Measurements from ENCODE around the gene BICRA. TPM values are rescaled to one million over a fixed set of nuclear protein-coding genes. Genes with fewer than 3 reads are reported as not detected.

The BICRA gene
- total RNA-seq, 1 experiment from 2014 or later: 23.1 TPM

DNA sequence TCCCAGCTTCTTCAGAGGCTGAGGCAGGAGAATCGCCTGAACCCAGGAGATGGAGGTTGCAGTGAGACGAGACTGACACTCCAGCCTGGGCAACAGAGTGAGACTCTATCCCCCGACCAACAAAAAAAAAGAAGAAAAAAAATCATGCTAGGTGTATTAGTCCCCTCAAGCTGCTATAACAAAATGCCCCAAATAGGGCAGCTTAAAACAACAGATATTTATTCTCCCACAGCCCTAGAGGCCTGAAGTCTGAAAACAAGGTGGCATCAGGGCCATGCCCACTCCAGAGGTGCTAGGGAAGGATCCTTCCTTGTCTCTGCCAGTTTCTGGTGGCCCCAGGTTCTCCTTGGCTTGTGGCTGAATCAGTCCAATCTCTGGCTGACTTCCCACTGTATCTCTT lies 95.7 kb downstream of the BICRA start:
- Histone ChIP-seq H3K27ac (ENCODE audit: low read depth, low read length, poor library complexity, severe bottlenecking) (no peak overlapping the region), H3K9me3 (ENCODE audit: low read depth, low read length, poor library complexity, severe bottlenecking) (no peaks in the 10 kb centered on the region), H3K27me3 (replicated peaks; ENCODE audit: insufficient read depth, low read depth, low read length, poor library complexity) (no peaks in the 10 kb centered on the region), H3K4me3 (ENCODE audit: low read depth, low read length, poor library complexity, severe bottlenecking) (no peak overlapping the region), H3K4me1 (ENCODE audit: insufficient read depth, low read length, poor library complexity, severe bottlenecking) (peaks cover 24% of the 10 kb centered on the region), H3K36me3 (ENCODE audit: insufficient read depth, low read length, poor library complexity, severe bottlenecking) (peaks cover 4% of the 10 kb centered on the region)
- intact Hi-C loops (cut with micrococcal nuclease; ENCODE audit: unreplicated experiment): loop anchor here (5.0 kb wide), 1 partner anchor 407 kb away; no protein-coding TSS in a partner anchor
- BruUV-seq (replicated peaks): no TSS peak
- TF ChIP-seq EZH2 (IDR thresholded peaks at IDR 0.05; ENCODE audit: borderline replicate concordance, low read depth, low read length, poor library complexity, severe bottlenecking) (no peak), CTCF (conservative IDR thresholded peaks at IDR 0.05; ENCODE audit: low read depth, low read length) (no peak)
- no peak for DNase-seq (ENCODE audit: low spot score)
- ChIA-PET CTCF (interaction anchor here (1.4 to 2.0 kb wide), 2 partner anchors 9 to 268 kb away, joined by 3 to 7 read pairs; partner anchors contain the start of gene EHD2), POLR2A (ENCODE audit: low non-redundant PET) (interaction anchor here (0.6 kb wide), 1 partner anchor 130 kb away, joined by 4 read pairs; no protein-coding TSS in a partner anchor)

- H3K4me1 ChIP-seq (ENCODE audit: insufficient read depth, low read length, poor library complexity, severe bottlenecking): peaks cover 6% of the 10 kb centered on the region
- H3K9me3 ChIP-seq (ENCODE audit: low read depth, low read length, poor library complexity, severe bottlenecking): no peaks in the 10 kb centered on the region
- intact Hi-C loops (cut with micrococcal nuclease; ENCODE audit: unreplicated experiment): loop anchor here (1.0 to 5.0 kb wide), 2 partner anchors 271 to 410 kb away; no protein-coding TSS in a partner anchor
- peak; percentile 86 for DNase-seq (ENCODE audit: low spot score)
- no peak overlapping the region for H3K4me3 ChIP-seq (ENCODE audit: low read depth, low read length, poor library complexity, severe bottlenecking)
- H3K36me3 ChIP-seq (ENCODE audit: insufficient read depth, low read length, poor library complexity, severe bottlenecking): no peaks in the 10 kb centered on the region
- no peak for TF ChIP-seq EZH2 (IDR thresholded peaks at IDR 0.05; ENCODE audit: borderline replicate concordance, low read depth, low read length, poor library complexity, severe bottlenecking)
- peak; percentile 81 for TF ChIP-seq CTCF (conservative IDR thresholded peaks at IDR 0.05; ENCODE audit: low read depth, low read length)
- POLR2A ChIA-PET (ENCODE audit: low non-redundant PET): interaction anchor here (0.5 kb wide), 1 partner anchor 91 kb away, joined by 6 read pairs; no protein-coding TSS in a partner anchor
- H3K27me3 ChIP-seq (replicated peaks; ENCODE audit: insufficient read depth, low read depth, low read length, poor library complexity): no peaks in the 10 kb centered on the region
- H3K27ac ChIP-seq (ENCODE audit: low read depth, low read length, poor library complexity, severe bottlenecking): no peak overlapping the region
- CTCF ChIA-PET: interaction anchor here (0.5 to 2.3 kb wide), 10 partner anchors 9 to 576 kb away, joined by 3 to 42 read pairs (median 4); no protein-coding TSS in a partner anchor
- no TSS peak for BruUV-seq (replicated peaks)
Observed at GRCh38 chr19:47707135-47707925, 98.4 kb downstream of the BICRA start.

DNA sequence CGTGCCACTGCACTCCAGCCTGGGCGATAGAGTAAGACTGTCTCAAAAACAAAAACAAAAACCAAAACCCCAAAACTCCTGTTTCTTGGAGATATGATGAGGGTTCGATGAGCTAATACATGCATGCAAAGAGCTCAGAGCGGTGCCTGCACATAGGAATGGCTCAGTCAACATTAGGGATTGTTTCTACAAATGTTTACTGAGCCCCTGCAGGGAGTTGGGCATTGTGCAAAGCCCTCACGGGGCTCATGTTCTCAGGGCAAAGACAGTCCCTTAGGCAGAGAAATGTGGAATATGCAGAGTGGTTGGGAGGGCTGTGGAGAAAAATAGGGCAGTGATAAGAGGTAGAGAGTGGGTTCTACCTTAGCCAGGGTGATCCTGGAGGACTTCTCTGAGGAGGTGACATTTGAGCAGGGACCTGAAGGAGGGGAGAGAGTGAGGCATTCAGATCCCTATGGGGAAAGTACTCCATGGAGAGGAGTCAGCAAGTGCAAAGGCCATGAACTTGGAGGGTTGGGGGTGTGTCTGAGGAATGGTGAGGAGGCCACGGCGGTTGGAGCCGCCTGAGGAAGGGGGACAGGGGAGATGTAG lies 102.8 kb downstream of the BICRA start:
- Histone ChIP-seq H3K27me3 (replicated peaks; ENCODE audit: insufficient read depth, low read depth, low read length, poor library complexity) (no peaks in the 10 kb centered on the region), H3K36me3 (ENCODE audit: insufficient read depth, low read length, poor library complexity, severe bottlenecking) (no peaks in the 10 kb centered on the region), H3K4me3 (ENCODE audit: low read depth, low read length, poor library complexity, severe bottlenecking) (no peak overlapping the region), H3K4me1 (ENCODE audit: insufficient read depth, low read length, poor library complexity, severe bottlenecking) (no peaks in the 10 kb centered on the region), H3K9me3 (ENCODE audit: low read depth, low read length, poor library complexity, severe bottlenecking) (peaks cover 3% of the 10 kb centered on the region), H3K27ac (ENCODE audit: low read depth, low read length, poor library complexity, severe bottlenecking) (no peak overlapping the region)
- POLR2A ChIA-PET (ENCODE audit: low non-redundant PET): no interaction called here
- CTCF ChIA-PET: interaction anchor here (1.8 kb wide), 1 partner anchor 32 kb away, joined by 17 read pairs; no protein-coding TSS in a partner anchor
- DNase-seq (ENCODE audit: low spot score): no peak
- intact Hi-C loops (cut with micrococcal nuclease; ENCODE audit: unreplicated experiment): loop anchor here (5.0 kb wide), 1 partner anchor 76 kb away; no protein-coding TSS in a partner anchor
- BruUV-seq (replicated peaks): no TSS peak
- TF ChIP-seq EZH2 (IDR thresholded peaks at IDR 0.05; ENCODE audit: borderline replicate concordance, low read depth, low read length, poor library complexity, severe bottlenecking) (no peak), CTCF (conservative IDR thresholded peaks at IDR 0.05; ENCODE audit: low read depth, low read length) (no peak)
